OCI-LY3 (cell line): ENCODE results near the gene OR56A1.

ENCODE experiments used
- H2AFZ ChIP-seq: fragments of 200-600, 300-600 bp; shearing (Covaris generic); 2 replicates; pipeline ENCODE4 v1.6.0; 2014; ENCODE audit warnings: antibody characterized with exemption, low read depth, low read length
- H3K27ac ChIP-seq: fragments of 200-600, 300-600 bp; sonication (generic); 2 replicates; pipeline ENCODE4 v1.5.1; 2014; ENCODE audit warnings: mild to moderate bottlenecking, low read length, moderate library complexity, mixed read lengths
- H3K27me3 ChIP-seq: fragments of 200-600, 300-600 bp; sonication (generic); 2 replicates; pipeline ENCODE4 v1.6.1; 2014; ENCODE audit warnings: low read depth, low read length, mixed read lengths
- H3K36me3 ChIP-seq: fragments of 200-600, 300-600 bp; sonication (generic); replicated peaks from 2 replicates; pipeline ENCODE3; 2014; ENCODE audit warnings: low read depth, low read length, mixed read lengths
- H3K4me1 ChIP-seq: fragments of 300-600, 200-600 bp; sonication (generic); 2 replicates; pipeline ENCODE4 v1.6.1; 2014; ENCODE audit warnings: low read length, mixed read lengths
- H3K4me2 ChIP-seq: fragments of 200-600, 300-600 bp; sonication (generic); 2 replicates; pipeline ENCODE4 v1.6.1; 2014; ENCODE audit warnings: low read length, mixed read lengths
- H3K4me3 ChIP-seq: fragments of 300-600, 200-600 bp; sonication (generic); 2 replicates; pipeline ENCODE4 v1.5.1; 2014; ENCODE audit warnings: antibody characterized with exemption, mild to moderate bottlenecking, low read length, moderate library complexity
- H3K79me2 ChIP-seq: fragments of 300-600, 200-600 bp; shearing (Covaris generic); 2 replicates; pipeline ENCODE4 v1.6.1; 2014; ENCODE audit warnings: mild to moderate bottlenecking, low read length, mixed read lengths
- H3K9ac ChIP-seq: fragments of 300-600, 200-600 bp; shearing (Covaris generic); 2 replicates; pipeline ENCODE4 v1.6.0; 2014; ENCODE audit warnings: mild to moderate bottlenecking, low read length, moderate library complexity
- H3K9me3 ChIP-seq: fragments of 200-600, 300-600 bp; shearing (Covaris generic); 2 replicates; pipeline ENCODE4 v1.6.1; 2014; ENCODE audit warnings: low read length, mixed read lengths; ENCODE audit not compliant: insufficient read depth
- H4K20me1 ChIP-seq: fragments of 200-600, 300-600 bp; sonication (generic); 2 replicates; pipeline ENCODE4 v1.6.1; 2016; ENCODE audit warnings: low read length, mixed read lengths; ENCODE audit not compliant: insufficient read depth
- EZH2phosphoT487 ChIP-seq: fragments of 200-600 bp; shearing (Covaris generic); IDR thresholded peaks from 2 replicates; pipeline ENCODE4 v1.6.1; 2018; ENCODE audit warnings: antibody characterized with exemption, mixed run types, low read depth
- TF ChIP-seq, protein P1 (sequence below): fragments of 200-600, 300-600 bp; sonication (generic); IDR thresholded peaks from 2 replicates; pipeline ENCODE4 v1.5.1; 2014; ENCODE audit warnings: antibody characterized with exemption, low read length, low read depth

OR56A1 gene

DNA sequence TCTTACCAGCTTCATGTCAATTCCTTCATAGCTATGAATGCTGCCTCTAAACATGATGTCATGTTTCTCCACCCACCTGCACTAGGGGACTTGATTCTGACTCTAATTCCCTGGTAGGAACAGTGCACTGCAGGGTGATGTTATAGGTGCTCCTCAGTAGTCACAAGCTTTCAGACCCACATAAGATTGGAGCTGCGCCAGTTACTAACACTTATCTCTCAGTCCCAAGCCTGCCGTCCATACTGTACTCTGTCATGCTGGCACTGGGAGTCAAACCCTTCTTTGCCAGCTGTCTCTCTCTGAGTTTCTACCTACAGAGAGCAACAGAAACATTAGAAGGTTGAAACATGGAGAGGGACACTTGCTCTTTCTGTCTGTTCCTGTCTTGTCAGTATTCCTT, 5.5 kb downstream of the OR56A1 start:
- Histone ChIP-seq H4K20me1 (no peaks in the 10 kb centered on the region), H3K4me1 (no peaks in the 10 kb centered on the region), H3K36me3 (no peaks in the 10 kb centered on the region), H3K4me3 (no peak overlapping the region), H3K9me3 (no peaks in the 10 kb centered on the region), H2AFZ (no peak overlapping the region), H3K4me2 (no peak overlapping the region), H3K9ac (no peak overlapping the region), H3K79me2 (no peaks in the 10 kb centered on the region), H3K27ac (no peak overlapping the region), H3K27me3 (peaks cover 27% of the 10 kb centered on the region)
- TF ChIP-seq, protein P1, sequence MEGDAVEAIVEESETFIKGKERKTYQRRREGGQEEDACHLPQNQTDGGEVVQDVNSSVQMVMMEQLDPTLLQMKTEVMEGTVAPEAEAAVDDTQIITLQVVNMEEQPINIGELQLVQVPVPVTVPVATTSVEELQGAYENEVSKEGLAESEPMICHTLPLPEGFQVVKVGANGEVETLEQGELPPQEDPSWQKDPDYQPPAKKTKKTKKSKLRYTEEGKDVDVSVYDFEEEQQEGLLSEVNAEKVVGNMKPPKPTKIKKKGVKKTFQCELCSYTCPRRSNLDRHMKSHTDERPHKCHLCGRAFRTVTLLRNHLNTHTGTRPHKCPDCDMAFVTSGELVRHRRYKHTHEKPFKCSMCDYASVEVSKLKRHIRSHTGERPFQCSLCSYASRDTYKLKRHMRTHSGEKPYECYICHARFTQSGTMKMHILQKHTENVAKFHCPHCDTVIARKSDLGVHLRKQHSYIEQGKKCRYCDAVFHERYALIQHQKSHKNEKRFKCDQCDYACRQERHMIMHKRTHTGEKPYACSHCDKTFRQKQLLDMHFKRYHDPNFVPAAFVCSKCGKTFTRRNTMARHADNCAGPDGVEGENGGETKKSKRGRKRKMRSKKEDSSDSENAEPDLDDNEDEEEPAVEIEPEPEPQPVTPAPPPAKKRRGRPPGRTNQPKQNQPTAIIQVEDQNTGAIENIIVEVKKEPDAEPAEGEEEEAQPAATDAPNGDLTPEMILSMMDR = no peak
- no peak for TF ChIP-seq EZH2phosphoT487

DNA sequence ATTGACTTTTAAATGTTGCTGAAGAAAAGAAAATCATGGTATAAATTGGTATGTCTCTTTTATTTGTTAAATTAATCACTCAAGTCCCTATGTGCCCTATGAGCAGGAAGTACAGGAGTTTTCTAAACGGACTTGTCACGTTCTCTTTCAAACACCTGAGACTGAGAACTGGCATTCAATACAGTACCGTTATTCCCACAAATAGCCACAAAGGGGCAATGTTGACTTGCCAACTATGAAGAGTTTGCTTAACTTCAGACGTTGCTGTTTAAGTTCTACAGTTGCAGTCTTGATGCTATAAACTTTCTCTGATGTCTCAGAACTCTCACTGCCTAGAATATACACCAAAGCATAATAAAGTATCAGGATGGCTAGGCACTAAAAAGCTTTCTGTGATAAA, 7.6 kb downstream of the OR56A1 start:
- H3K9ac ChIP-seq = no peak overlapping the region

GRCh38 chr11:6013042-6013441, 17.5 kb downstream of the OR56A1 start:
- Histone ChIP-seq H3K4me1 (no peaks in the 10 kb centered on the region), H3K36me3 (no peaks in the 10 kb centered on the region), H3K9me3 (0 out of 2 replicates have a peak, but pooled peaks cover 3% of the 10 kb centered on the region), H3K9ac (no peak overlapping the region), H3K4me2 (no peak overlapping the region), H4K20me1 (no peaks in the 10 kb centered on the region), H3K4me3 (no peak overlapping the region), H3K79me2 (no peaks in the 10 kb centered on the region), H3K27me3 (peaks cover 18% of the 10 kb centered on the region), H3K27ac (no peak overlapping the region), H2AFZ (no peak overlapping the region)
- TF ChIP-seq EZH2phosphoT487 = no peak
- TF ChIP-seq, protein P1 = no peak

More for the DNA sequence above, 7.6 kb downstream of the OR56A1 start:
- no peaks in the 10 kb centered on the region for H3K9me3 ChIP-seq
- no peak overlapping the region for H3K4me3 ChIP-seq
- no peaks in the 10 kb centered on the region for H3K79me2 ChIP-seq
- H3K4me1 ChIP-seq = no peaks in the 10 kb centered on the region
- H3K36me3 ChIP-seq = no peaks in the 10 kb centered on the region
- no peak overlapping the region for H3K27ac ChIP-seq
- no peaks in the 10 kb centered on the region for H4K20me1 ChIP-seq
- TF ChIP-seq, protein P1 = peak; percentile 66
- TF ChIP-seq EZH2phosphoT487 = no peak
- no peak overlapping the region for H2AFZ ChIP-seq
- no peak overlapping the region for H3K4me2 ChIP-seq
- H3K27me3 ChIP-seq = peaks cover 26% of the 10 kb centered on the region

GRCh38 chr11:6012035-6012668, 18.4 kb downstream of the OR56A1 start:
- no peaks in the 10 kb centered on the region for H3K4me1 ChIP-seq
- TF ChIP-seq EZH2phosphoT487 = no peak
- TF ChIP-seq, protein P1 = no peak

More at GRCh38 chr11:6012035-6012668, 18.4 kb downstream of the OR56A1 start:
- Histone ChIP-seq H3K4me3 (no peak overlapping the region), H3K27me3 (peaks cover 19% of the 10 kb centered on the region), H3K4me2 (no peak overlapping the region), H3K9me3 (0 out of 2 replicates have a peak, but pooled peaks cover 3% of the 10 kb centered on the region), H4K20me1 (no peaks in the 10 kb centered on the region), H3K36me3 (no peaks in the 10 kb centered on the region), H3K27ac (no peak overlapping the region), H2AFZ (no peak overlapping the region), H3K79me2 (no peaks in the 10 kb centered on the region), H3K9ac (no peak overlapping the region)
